Astrocyte (in vitro differentiated cells and primary cell): ENCODE results near the gene PRKCB.

Source experiments
- EZH2 ChIP-seq: IDR thresholded peaks from 2 replicates; pipeline ENCODE4 v1.6.1; 2012; ENCODE audit warnings: mild to moderate bottlenecking, low read length, inconsistent platforms; ENCODE audit not compliant: insufficient read depth
- TF ChIP-seq, protein P1 (sequence below): IDR thresholded peaks from 2 replicates; pipeline ENCODE4 v1.5.1; 2011; ENCODE audit warnings: low read depth, mild to moderate bottlenecking, inconsistent platforms, low read length, moderate library complexity; ENCODE audit not compliant: insufficient read depth

- TF ChIP-seq, protein P1, sequence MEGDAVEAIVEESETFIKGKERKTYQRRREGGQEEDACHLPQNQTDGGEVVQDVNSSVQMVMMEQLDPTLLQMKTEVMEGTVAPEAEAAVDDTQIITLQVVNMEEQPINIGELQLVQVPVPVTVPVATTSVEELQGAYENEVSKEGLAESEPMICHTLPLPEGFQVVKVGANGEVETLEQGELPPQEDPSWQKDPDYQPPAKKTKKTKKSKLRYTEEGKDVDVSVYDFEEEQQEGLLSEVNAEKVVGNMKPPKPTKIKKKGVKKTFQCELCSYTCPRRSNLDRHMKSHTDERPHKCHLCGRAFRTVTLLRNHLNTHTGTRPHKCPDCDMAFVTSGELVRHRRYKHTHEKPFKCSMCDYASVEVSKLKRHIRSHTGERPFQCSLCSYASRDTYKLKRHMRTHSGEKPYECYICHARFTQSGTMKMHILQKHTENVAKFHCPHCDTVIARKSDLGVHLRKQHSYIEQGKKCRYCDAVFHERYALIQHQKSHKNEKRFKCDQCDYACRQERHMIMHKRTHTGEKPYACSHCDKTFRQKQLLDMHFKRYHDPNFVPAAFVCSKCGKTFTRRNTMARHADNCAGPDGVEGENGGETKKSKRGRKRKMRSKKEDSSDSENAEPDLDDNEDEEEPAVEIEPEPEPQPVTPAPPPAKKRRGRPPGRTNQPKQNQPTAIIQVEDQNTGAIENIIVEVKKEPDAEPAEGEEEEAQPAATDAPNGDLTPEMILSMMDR: no peak
- TF ChIP-seq EZH2: no peak
Measured at GRCh38 chr16:24174957-24175356, 339.2 kb downstream of the PRKCB start.
